H4 (cell line): Measurements from ENCODE around the gene RELL2. TPM values are rescaled to one million over a fixed set of nuclear protein-coding genes. Genes with fewer than 3 reads are reported as not detected.

Experiments
- DNase-seq: peaks from one replicate; pipeline ENCODE4 v3.0.0-alpha.2; 2015; ENCODE audit warnings: low spot score
- total RNA-seq: library from RNA; depleted of rRNA; stranded (reverse); fragments of >200 nt; shearing (Covaris generic); gene quantifications from 2 replicates; pipeline ENCODE4 v1.2.3, GENCODE V29; 2014

RELL2 gene
- total RNA-seq, 1 experiment from 2014 or later = 4.5 TPM

DNA sequence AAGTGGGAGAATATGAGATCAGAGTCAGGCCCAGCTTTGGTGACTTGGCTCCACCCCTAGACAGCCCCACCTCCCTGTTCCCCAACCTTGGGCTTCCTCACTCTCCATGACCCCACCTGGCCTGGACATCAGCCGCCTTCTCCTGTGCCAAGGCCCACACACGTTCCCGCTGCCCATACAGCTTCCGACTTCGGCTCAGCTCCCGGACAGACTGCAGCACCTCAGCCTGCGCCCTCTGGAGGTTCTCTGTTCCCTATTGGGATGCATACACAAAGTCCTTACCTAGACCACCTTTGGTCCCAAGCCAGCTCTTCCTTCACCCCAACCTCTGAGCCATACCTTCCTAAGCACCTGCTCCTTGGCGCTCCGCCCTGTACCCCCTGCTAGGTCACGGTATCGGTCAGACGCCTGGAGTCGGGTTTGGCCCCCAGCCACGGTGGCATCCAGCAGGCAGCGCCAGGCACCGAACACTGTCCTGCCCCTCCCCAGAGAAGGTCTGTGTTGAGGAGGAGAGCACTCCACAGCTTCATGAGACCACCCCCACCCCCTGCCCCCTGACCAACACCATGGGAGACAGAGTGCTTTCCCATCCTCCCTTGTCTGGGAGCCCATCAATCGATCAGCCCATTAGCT, 12.4 kb downstream of the RELL2 start:
- no peak for DNase-seq

DNA sequence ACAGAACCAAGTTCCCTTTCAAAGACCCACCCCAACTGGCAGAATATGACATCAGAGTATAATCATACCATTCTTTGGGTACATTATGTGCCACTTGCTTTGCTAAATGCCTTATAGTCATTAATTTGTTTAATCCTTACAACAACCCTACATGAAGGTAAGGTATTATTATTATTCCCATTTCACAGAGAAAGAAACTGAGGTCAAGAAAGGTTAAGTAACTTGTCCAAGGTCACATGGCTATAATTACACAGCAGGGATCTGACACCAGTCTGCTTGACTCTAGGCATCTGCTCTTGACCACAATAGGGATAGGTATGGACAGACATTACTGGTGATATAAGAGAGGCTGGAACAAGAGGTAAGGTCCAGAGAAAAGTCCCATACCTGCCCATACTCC, 13.2 kb downstream of the RELL2 start:
- DNase-seq = no peak

GRCh38 chr5:141650851-141651727, 14.3 kb downstream of the RELL2 start, which contains the start of gene FCHSD1:
Gene FCHSD1 (minus strand): TSS chr5:141651418. CDS start chr5:141651368, 50 bp downstream.
- peak; percentile 56 for DNase-seq

- DNase-seq = no peak
These were observed 14.9 kb downstream of the RELL2 start for GRCh38 chr5:141651728-141652105.

GRCh38 chr5:141654298-141654697, 17.5 kb downstream of the RELL2 start:
- DNase-seq = no peak

DNA sequence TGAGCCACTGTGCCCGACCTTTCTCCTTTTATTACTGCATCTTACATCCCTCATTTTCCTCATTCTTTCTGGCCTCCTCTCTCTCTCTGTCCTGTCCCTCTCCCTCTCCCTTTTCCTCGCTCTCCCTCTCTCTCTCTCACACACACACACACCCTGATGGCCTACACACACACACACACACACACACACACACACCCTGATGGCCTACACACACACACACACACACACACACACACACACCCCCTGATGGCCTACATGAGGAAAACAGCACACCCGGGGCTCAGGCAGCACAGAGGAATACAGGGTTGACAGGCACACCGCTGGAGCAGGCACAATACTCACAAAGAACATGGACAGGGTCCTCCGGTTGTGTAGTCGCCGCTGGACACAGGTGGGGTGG, 18.2 kb downstream of the RELL2 start:
- DNase-seq = no peak

DNA sequence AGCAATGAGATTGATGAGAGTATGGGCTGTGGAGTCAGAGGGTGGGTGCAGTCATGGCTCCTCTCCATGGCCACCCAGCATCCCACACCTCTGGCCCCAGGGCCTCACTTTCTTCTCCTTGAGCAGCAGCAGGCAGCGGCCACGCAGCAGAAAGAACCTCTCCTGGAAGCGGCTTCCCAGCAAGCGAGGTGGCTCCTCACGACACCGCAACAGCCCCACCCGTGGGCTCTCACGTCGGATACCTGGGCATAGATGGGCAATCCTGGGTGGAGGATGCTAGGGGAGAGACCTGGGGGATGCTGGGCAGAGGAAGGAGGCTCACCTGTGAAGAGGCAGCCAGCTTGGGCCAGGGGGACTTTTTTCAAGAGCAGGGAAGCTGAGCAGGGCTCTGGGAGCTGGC, 19.6 kb downstream of the RELL2 start:
- DNase-seq = no peak

- no peak for DNase-seq
These were observed 20.6 kb downstream of the RELL2 start for GRCh38 chr5:141657404-141657803.

DNA sequence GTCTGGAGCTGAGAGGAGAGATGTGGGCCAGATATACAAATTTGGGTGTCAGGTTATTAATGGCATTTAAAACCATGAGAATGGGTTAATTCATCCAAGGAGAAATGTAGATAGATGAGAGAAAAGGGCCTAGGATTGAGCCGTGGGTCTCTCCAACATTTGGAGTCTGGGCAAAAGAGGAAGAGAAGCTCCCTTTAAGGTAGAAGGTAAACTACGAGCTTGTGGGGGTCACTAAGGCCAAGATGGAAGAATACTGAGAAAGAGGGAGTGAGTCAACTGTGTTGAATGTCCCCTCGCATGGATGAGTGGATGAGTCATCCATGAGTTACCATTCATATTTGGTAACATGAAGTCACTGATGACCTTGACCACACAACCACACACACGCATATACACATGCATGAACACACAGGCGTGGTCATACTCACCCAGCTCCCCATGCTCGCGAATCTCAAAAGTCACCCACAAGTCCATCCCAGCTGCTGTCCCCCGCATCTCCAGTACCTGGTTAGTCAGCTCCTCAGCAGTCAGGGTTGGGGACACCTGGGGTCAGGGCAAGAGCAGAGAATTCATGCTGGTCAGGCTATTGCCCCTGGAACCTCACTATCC, 21.2 kb downstream of the RELL2 start:
- peak; percentile 55 for DNase-seq

DNA sequence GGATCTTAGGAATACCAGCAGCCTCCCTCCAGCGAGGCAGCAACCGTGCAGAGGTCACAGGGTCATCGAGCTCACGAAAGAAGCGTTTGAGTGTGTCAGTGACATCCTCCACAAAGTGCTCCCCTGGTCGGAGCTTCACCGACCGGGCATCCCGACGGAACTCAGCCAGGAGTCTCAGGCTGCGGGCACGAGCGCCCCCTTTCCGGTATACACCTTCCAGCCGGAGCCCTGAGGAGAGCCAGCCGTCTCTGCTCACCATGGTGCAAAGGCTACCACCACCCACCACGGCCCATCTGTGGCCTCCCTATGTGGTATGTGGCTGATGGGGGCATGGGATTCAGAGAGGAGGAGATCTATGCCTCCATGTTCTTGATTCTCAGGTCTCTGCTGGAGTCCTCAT, 25.2 kb downstream of the RELL2 start:
- DNase-seq = no peak

DNA sequence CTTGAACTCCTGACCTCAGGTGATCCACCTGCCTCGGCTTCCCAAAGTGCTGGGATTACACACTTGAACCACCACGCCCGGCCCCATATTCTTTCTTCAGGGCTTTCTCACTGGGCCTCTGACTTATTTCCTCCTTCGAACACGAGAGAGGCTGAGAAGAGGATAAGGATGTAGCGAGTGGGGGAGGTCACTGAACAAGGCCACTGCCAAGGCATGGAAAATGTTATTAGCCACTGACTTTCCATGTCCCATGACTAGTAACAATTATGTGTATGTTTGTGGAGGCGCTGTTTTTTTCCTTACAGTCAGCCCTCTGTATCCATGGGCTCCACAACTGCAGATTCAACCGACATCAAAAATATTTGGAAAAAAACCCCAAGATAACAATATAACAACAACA, 26.7 kb downstream of the RELL2 start:
- no peak for DNase-seq

- peak; percentile 47 for DNase-seq
These were observed 28.1 kb downstream of the RELL2 start for GRCh38 chr5:141664733-141665461.

GRCh38 chr5:141665995-141666940, 29.5 kb downstream of the RELL2 start:
- DNase-seq = no peak

DNA sequence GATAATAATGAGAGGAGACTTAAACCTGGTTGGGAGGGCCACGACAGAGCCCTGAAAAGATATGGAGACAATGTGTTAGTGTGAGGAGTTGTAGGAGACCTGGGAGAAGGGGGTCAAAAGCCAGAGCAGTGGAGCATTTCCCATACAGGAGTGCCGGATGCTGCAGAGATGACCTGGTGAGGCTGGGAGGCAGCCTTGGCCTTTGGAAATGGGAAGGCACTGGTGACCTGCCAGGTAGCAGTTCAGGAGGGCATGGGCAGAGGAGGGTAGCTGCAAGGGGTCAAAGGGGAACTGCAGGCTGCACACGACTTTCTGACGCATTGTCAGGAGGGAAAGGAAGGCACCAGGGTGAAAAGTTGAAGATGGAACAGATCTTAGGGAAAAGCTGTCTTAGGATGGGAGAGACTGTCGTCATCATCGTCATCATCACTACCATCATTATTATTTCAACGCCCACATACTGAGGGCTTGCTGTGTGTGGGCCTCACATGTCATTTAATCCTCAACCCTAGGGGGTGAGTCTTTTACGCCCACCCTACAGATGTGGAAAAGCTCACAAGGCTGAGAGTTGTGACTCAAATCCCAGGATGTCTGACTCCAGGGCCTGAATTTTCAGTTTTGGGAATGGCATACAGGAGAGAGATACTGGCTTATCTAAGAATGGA, 31.9 kb downstream of the RELL2 start:
- no peak for DNase-seq

DNA sequence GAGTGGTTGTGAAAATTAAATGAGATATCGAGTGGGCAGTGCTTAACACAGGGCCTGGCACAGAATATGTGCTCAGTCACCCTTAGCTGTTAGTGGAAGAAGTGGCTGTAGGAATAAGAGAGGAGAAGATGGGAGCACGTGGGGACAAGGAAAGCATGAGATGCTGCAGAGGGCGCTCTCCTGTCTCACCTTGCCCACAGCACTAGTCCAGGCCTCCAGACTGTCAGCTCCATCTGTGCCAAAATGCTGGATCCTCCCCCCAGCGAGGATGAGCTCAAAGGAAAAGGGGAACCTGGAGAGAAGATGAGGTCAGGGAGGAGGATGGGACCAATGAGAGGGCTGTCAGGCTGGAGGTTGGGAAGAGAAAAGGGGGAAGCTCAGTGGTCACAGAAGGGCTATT, 32.7 kb downstream of the RELL2 start:
- DNase-seq = no peak

DNA sequence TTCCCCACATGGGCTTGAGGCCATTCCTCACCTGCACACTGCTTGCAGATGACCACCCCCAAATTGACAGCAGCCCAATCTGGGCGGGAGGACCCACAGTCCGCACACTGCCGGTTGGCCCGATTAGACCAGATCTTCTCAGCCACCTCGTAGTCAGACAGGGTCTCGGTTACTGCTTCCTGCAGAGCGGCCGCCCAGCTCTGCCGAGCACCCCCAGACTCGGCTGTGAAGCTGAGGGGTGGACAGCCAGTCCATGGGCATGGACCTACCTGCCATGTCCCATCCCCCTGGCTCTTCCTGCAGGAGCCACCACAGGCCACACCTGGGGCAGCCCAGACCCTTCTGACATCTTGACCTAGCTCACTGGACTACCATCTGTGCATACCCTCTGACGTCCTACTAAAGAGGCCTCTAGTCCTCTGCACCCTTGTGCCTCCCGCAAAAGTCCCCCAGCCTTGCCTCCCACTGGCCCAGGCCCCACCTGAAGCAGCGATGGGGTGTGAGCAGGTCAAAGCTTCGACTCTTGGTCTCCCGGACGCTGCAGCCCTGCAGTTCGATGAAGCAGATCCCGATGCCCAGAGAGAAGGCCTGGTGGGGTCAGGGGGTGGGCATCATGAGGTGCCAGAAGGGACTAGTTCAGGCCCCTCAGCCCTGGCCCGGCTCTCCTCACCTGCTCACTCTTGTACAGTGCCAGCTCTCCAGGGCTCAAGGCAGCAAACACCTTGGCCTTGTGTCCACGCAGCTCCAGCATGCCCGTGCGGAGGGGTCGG, 35.5 kb downstream of the RELL2 start:
- no peak for DNase-seq

GRCh38 chr5:141672841-141673813, 36.3 kb downstream of the RELL2 start:
- no peak for DNase-seq

GRCh38 chr5:141674747-141675146, 38.0 kb downstream of the RELL2 start:
- no peak for DNase-seq
